Fibroblast of pulmonary artery (primary cell): Measurements from ENCODE around the gene CCDC69.
"Not testable (repeated sequence)": the region's sequence is repeated elsewhere in the genome, so short reads cannot be mapped to it uniquely, and the experiment has no call there.

Source experiments
- DNase-seq: peaks from one replicate; pipeline ENCODE4 v3.0.0-alpha.2; 2010; ENCODE audit warnings: low read depth
- H3K4me3 ChIP-seq: replicated peaks from 2 replicates; pipeline ENCODE4 v1.5.1; 2011; ENCODE audit warnings: low read depth, mild to moderate bottlenecking, control low read depth, low read length, moderate library complexity
- TF ChIP-seq, protein P1 (sequence below): IDR thresholded peaks from 2 replicates; pipeline ENCODE4 v1.5.1; 2011; ENCODE audit warnings: mild to moderate bottlenecking, control low read depth, low read length, inconsistent platforms; ENCODE audit errors: missing control alignments

CCDC69 gene

DNA sequence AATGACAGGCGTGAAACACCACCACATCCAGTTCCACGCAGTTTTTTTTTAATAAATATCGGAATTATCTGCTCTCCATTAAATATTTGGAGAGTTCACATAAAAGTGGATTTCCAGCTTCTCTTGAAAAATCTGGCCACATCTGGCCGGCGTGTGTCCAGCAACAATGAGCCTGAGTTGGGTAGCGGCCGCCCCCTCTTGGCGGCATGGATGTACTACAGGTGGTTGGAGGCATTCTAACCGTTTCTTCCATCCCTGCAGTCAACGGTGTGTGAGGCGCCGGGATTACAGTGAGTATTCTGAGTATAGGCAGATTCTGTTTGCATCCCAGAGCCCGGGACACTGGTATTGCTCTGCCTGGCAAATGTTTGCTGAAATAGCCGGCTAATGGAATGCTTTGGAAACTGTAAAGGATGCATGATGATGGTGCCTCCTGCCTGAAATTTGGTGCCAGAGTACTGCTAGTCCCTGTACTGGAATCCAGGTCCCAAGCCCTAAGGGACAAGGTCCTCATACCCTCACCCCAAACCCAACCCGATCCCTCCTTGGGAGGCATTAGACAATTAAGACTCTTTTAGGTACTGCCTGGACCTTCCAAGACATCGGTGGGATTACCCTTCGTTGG, 15.5 kb upstream of the CCDC69 start:
- peak; percentile 82 for DNase-seq
- no peak overlapping the region for H3K4me3 ChIP-seq
- TF ChIP-seq, protein P1, sequence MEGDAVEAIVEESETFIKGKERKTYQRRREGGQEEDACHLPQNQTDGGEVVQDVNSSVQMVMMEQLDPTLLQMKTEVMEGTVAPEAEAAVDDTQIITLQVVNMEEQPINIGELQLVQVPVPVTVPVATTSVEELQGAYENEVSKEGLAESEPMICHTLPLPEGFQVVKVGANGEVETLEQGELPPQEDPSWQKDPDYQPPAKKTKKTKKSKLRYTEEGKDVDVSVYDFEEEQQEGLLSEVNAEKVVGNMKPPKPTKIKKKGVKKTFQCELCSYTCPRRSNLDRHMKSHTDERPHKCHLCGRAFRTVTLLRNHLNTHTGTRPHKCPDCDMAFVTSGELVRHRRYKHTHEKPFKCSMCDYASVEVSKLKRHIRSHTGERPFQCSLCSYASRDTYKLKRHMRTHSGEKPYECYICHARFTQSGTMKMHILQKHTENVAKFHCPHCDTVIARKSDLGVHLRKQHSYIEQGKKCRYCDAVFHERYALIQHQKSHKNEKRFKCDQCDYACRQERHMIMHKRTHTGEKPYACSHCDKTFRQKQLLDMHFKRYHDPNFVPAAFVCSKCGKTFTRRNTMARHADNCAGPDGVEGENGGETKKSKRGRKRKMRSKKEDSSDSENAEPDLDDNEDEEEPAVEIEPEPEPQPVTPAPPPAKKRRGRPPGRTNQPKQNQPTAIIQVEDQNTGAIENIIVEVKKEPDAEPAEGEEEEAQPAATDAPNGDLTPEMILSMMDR: peak; percentile 93

DNA sequence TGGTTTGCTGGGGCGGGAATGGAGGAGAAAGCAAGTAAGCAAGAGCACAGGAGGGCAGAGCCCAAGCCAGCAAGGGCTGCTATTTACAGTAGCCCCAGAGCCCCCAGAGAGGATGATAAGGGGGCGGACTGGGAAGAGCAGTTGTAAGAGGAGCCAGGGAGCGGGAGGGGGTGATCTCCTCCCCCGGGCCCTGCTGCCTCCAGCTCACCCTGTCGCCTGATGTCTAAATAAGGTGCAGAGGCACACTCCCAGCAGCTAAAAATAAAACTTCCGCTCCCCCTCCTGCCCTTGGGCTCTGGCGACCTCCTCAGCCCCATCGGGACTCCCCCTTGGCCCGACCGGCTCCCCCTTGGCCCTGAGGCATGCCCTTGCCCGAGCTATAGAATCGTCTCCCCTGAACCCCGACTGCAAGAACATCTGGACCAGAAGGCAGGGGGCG, 14.4 kb upstream of the CCDC69 start:
- no peak for DNase-seq
- TF ChIP-seq, protein P1: no peak

DNA sequence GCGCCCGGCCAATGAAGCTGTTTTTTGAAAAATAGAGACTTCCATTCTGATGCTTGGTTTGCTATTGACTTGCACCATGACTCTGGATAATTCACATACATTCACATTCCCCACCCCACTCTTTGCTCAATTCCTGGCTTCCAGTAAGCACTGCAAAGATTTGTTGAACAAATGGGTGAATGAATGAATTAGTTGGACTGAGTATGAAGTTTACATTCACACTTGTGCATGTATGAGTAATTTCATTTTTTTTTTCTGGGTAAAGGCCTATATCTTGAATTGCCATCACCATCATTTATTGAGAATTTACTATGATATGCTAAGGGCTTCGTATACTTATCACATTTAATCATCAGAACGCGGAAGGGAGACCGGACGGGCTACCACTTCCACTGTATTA, 13.8 kb upstream of the CCDC69 start:
- no peak overlapping the region for H3K4me3 ChIP-seq
- TF ChIP-seq, protein P1: no peak
- DNase-seq: no peak

More for the DNA sequence above, 14.4 kb upstream of the CCDC69 start:
- no peak overlapping the region for H3K4me3 ChIP-seq

DNA sequence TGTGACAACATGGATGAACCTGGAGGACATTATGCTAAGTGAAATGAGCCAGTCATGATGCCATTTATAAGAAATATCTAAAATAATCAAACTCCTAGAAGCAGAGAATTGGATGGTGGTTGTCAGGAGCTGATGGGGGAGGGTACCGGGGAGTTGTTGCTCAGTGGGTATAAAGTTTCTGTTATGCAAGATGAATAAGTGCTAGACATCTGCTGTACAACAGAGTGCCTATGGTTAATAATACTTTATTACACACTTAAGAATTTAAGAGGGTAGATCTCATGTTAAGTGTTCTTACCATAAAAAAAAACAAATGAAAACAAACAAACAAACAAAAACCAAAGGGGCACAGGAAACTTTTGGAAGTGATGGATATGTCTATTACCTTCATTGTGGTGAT, 13.0 kb upstream of the CCDC69 start:
- H3K4me3 ChIP-seq: no peak overlapping the region
- TF ChIP-seq, protein P1: no peak
- DNase-seq: no peak

DNA sequence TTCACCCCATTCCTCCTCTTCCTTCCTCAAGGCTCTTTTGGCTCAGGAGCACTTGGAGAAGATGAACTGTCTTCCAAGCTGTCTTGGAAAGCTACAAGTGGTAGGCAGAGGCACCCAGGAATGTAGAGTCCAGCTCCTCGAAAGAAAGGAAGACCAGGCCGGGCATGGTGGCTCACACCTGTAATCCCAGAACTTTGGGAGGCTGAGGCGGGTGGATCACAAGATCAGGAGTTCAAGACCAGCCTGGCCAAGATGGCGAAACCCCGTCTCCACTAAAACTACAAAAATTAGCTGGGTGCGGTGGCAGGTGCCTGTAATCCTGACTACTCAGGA, 11.3 kb upstream of the CCDC69 start:
- not testable (repeated sequence) for H3K4me3 ChIP-seq, DNase-seq

DNA sequence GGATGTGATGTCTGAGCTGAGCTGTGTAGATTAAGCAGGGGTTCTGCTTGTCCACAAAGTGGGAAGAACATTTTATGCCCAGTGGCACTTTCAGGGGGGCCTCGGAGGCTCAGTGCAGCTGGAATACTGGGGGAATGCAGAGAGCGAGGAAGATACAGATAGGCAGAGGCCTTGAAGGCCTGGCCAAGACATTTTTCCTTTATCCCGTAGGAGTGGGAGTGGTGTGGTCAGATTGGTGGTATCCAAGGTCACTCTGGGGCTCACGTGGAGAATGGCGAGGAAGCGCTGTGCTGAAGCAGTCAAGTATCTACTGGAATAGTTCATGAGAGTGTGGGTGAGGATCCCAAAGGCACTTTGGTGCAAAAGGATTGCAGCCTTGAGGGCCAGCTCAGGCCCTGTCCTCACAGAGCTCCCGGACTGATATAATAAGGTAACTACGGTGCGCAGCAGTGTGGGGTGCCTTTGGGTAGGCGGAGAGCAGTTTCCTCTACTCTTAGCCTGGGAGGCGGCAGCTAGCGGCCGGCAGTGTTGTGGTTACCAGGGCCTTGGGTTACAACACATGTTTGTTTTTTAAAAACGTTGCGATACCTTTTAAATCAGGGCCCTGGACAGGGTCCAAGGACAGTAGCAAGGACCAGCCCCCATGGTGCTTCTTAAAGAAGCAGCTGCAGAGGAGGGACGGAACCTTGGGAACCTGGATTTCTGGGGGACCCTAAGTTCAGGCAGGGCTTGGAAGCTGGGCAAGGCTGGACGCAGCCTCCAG, 10.8 kb upstream of the CCDC69 start:
- DNase-seq: peak; percentile 93
- TF ChIP-seq, protein P1: no peak
- H3K4me3 ChIP-seq: no peak overlapping the region

DNA sequence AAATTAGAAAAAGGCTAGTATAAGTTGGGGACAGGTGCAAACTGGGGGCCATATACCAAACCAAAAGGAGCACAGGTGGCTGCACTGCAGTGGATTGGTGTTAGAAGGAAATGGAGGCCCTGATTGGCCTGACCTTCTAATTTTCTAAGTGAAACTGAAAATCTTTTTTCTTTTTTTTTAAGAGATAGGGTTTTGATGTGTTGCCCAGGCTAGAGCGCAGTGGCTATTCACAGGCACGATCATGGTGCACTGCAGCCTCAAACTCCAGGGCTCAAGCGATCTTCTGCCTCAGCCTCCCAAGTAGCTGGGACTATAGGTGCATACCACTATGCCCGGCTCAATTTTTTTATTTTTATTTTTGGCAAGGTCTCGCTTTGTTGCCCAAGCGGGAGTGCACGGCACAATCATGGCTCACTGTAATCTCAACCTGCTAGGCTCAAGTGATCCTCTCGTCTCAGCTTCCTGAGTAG, 9.8 kb upstream of the CCDC69 start:
- H3K4me3 ChIP-seq: no peak overlapping the region
- TF ChIP-seq, protein P1: no peak
- DNase-seq: no peak
